K562 (cell line): Measurements from ENCODE around the gene SIGLEC7.

Experiments used
- GABPA ChIP-seq: fragments of 200-800 bp; sonication (Bioruptor generic); conservative IDR thresholded peaks from 2 replicates; pipeline ENCODE4 v1.6.1; 2016; ENCODE audit warnings: low read depth, missing genetic modification characterization, missing compliant biosample characterization
- MAX ChIP-seq: sonication (generic); formaldehyde crosslinking; IDR thresholded peaks from 2 replicates; pipeline ENCODE4 v1.9.0; 2022; ENCODE audit warnings: mild to moderate bottlenecking, missing genetic modification reagents
- NCOA4 ChIP-seq: fragments of 450-650 bp; IDR thresholded peaks from 2 replicates; pipeline ENCODE4 v1.6.1; 2018; ENCODE audit warnings: mild to moderate bottlenecking; ENCODE audit not compliant: partially characterized antibody
- STAG1 ChIP-seq: sonication (generic); formaldehyde crosslinking; IDR thresholded peaks from 2 replicates; pipeline ENCODE4 v1.5.0; 2020; ENCODE audit warnings: missing genetic modification reagents, borderline replicate concordance

DNA sequence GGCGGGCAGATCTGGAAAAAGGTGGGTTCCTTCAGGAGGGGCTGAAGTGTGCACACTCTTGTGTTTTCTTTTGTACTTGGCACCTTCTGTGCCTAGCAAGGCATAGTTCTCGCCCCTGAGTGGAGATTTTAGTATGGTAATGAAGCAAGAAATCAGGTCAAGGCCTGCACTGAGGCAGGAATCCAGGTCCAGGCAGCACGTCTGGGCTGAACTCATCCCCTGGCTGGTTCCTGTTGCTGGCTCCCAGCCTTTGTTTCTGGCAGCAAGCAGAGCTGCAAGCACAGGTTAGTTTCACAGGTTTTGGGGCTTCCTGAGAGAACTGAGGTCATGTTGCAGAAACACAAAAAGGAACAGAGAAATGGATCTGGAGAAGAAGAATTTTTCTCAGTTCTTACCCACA is 21.2 kb downstream of the SIGLEC7 start:
- no peak for TF ChIP-seq STAG1 (CRISPR knock-in tag)
- no peak for TF ChIP-seq GABPA (tag)
- no peak for TF ChIP-seq MAX
- no peak for TF ChIP-seq NCOA4
